PFSK-1 (cell line): ENCODE data around the gene S1PR4.

Experiments
- FOXP2 ChIP-seq: optimal IDR thresholded peaks from 2 replicates; pipeline ENCODE3; 2011; ENCODE audit warnings: borderline replicate concordance, control low read depth, inconsistent platforms; ENCODE audit not compliant: insufficient read depth; ENCODE audit errors: extremely low read length, extremely low read depth
- POLR2AphosphoS5 ChIP-seq: IDR thresholded peaks from 2 replicates; pipeline ENCODE4 v1.6.1; 2012; ENCODE audit warnings: low read depth, mild to moderate bottlenecking, control low read depth, low read length, moderate library complexity
- REST ChIP-seq, 2 experiments: IDR thresholded peaks; 2 replicates each; pipeline versions ENCODE4 v1.6.1 to v1.8.0; 2011 to 2012; ENCODE audit warnings: low read depth in 2 of 2, low read length in 2 of 2, control low read depth in 1 of 2, inconsistent platforms in 1 of 2, mild to moderate bottlenecking in 1 of 2, moderate library complexity in 1 of 2; ENCODE audit not compliant: insufficient read depth in 1 of 2
- SIN3A ChIP-seq: IDR thresholded peaks from 2 replicates; pipeline ENCODE4 v1.6.1; 2012; ENCODE audit warnings: mild to moderate bottlenecking, low read length, moderate library complexity, borderline replicate concordance; ENCODE audit not compliant: insufficient read depth
- TAF1 ChIP-seq: IDR thresholded peaks from 2 replicates; pipeline ENCODE4 v1.6.1; 2012; ENCODE audit warnings: low read length, control low read depth, borderline replicate concordance; ENCODE audit not compliant: insufficient read depth

The S1PR4 gene

GRCh38 chr19:3152419-3152780 lies 26.2 kb upstream of the S1PR4 start:
- TF ChIP-seq TAF1, result no peak
- TF ChIP-seq REST (IDR thresholded peaks at IDR 0.05; ENCODE audit: insufficient read depth in 1 of 2, low read depth in 2 of 2, low read length in 2 of 2), result no peak
- no peak for TF ChIP-seq SIN3A

GRCh38 chr19:3153286-3154230 lies 25.0 kb upstream of the S1PR4 start:
- TF ChIP-seq SIN3A (no peak), POLR2AphosphoS5 (no peak), REST (IDR thresholded peaks at IDR 0.05; ENCODE audit: insufficient read depth in 1 of 2, low read depth in 2 of 2, low read length in 2 of 2) (no peak), FOXP2 (no peak), TAF1 (no peak)

- TF ChIP-seq FOXP2 (peak; percentile 69), POLR2AphosphoS5 (no peak), SIN3A (0 out of 2 replicates have a peak, but pooled peaks have one; percentile 71), TAF1 (no peak), REST (IDR thresholded peaks at IDR 0.05; ENCODE audit: insufficient read depth in 1 of 2, low read depth in 2 of 2, low read length in 2 of 2) (peak in 1 of 2 experiments; percentile 67; a peak in 1 of 4 replicates)
Observed at GRCh38 chr19:3154957-3155736, 23.4 kb upstream of the S1PR4 start.

GRCh38 chr19:3157096-3157845 lies 21.3 kb upstream of the S1PR4 start:
- TF ChIP-seq REST (IDR thresholded peaks at IDR 0.05; ENCODE audit: insufficient read depth in 1 of 2, low read depth in 2 of 2, low read length in 2 of 2), result no peak
- TF ChIP-seq POLR2AphosphoS5, result no peak
- TF ChIP-seq SIN3A, result no peak
- TF ChIP-seq TAF1, result no peak
- no peak for TF ChIP-seq FOXP2
